HepG2 (cell line): ENCODE data around the gene NLGN2. TPM values are rescaled to one million over a fixed set of nuclear protein-coding genes. Genes with fewer than 3 reads are reported as not detected.

ENCODE experiments used
- ATAC-seq: fragments of 200-7000 bp; cut with Tn5 transposase; 3 replicates; pipeline ENCODE4 v1.9.1; 2020; ENCODE audit warnings: mild to moderate bottlenecking, moderate library complexity
- BruUV-seq: library from RNA; stranded (reverse); fragments of 400-500 nt; replicated peaks from 2 replicates; lab custom pipeline; 2021; lab: Mats Ljungman, UMichigan
- CTCF ChIA-PET: fragments of 300-600 bp; formaldehyde crosslinking; extraction: SDS; loops from one replicate; lab custom pipeline; 2021; ENCODE audit warnings: low total read pairs, inconsistent platforms, low intra/inter-chr PET ratio; lab: Yijun Ruan, JAX
- POLR2A ChIA-PET: fragments of 350-600 bp; sonication (Branson Sonifier 250); formaldehyde crosslinking; loops from one replicate; lab custom pipeline; 2020; ENCODE audit warnings: antibody characterized with exemption, inconsistent platforms; lab: Yijun Ruan, JAX
- DNase-seq: peaks from one replicate; pipeline ENCODE4 v3.0.0-alpha.2; 2015; ENCODE audit warnings: low spot score
- FAIRE-seq: peaks from 3 replicates; lab custom pipeline; 2011; peaks lifted over from hg19 to GRCh38; lab: Jason Lieb, UNC
- H2AFZ ChIP-seq: one replicate; pipeline ENCODE4 v1.6.1; 2011; ENCODE audit warnings: low read length, inconsistent platforms
- H3K27ac ChIP-seq: fragments of 300-600 bp; 3 replicates; pipeline ENCODE4 v1.8.0; 2011; ENCODE audit warnings: mixed run types, mild to moderate bottlenecking, mixed read lengths, low read length, inconsistent platforms; ENCODE audit not compliant: insufficient read depth; ENCODE audit errors: extremely low read length
- H3K27me3 ChIP-seq, 2 experiments: fragments of 200-600 bp in 1 of 2; 2 replicates in 1 of 2; 3 replicates in 1 of 2; pipeline versions ENCODE4 v1.6.0 to v1.8.0; 2011; ENCODE audit warnings: low read length in 2 of 2, mild to moderate bottlenecking in 2 of 2, moderate library complexity in 2 of 2, inconsistent platforms in 1 of 2; ENCODE audit not compliant: insufficient read depth in 2 of 2, control insufficient read depth in 1 of 2
- H3K36me3 ChIP-seq, 2 experiments: fragments of 200-600 bp in 1 of 2; replicated peaks in 1 of 2; 2 replicates in 1 of 2; 3 replicates in 1 of 2; pipeline versions ENCODE4 v1.5.1 to v1.8.0; 2011; ENCODE audit warnings: low read length in 2 of 2, inconsistent platforms in 1 of 2; ENCODE audit not compliant: insufficient read depth in 2 of 2, control insufficient read depth in 1 of 2
- H3K4me1 ChIP-seq: 2 replicates; pipeline ENCODE4 v1.5.1; 2012; ENCODE audit warnings: low read length, inconsistent platforms; ENCODE audit not compliant: insufficient read depth
- H3K4me2 ChIP-seq: 2 replicates; pipeline ENCODE4 v1.6.0; 2011; ENCODE audit warnings: low read depth, low read length, inconsistent platforms
- H3K4me3 ChIP-seq, 3 experiments: fragments of 200-600 bp in 1 of 3; sonication (generic), shearing (Covaris generic) in 1 of 3; replicated peaks in 1 of 3; 2 replicates each; pipeline ENCODE4 v1.5.1; 2011 to 2016; ENCODE audit warnings: low read length in 3 of 3, inconsistent platforms in 2 of 3, low read depth in 2 of 3, mild to moderate bottlenecking in 2 of 3, control low read depth in 1 of 3, mixed read lengths in 1 of 3; ENCODE audit not compliant: insufficient read depth in 1 of 3
- H3K79me2 ChIP-seq: one replicate; pipeline ENCODE4 v1.6.1; 2011; ENCODE audit warnings: low read length, inconsistent platforms; ENCODE audit not compliant: insufficient read depth
- H3K9ac ChIP-seq: 2 replicates; pipeline ENCODE4 v1.6.0; 2011; ENCODE audit warnings: mild to moderate bottlenecking, low read depth, low read length, inconsistent platforms; ENCODE audit not compliant: insufficient read depth
- H3K9me3 ChIP-seq: 2 replicates; pipeline ENCODE4 v1.5.1; 2012; ENCODE audit warnings: mild to moderate bottlenecking, low read length
- H4K20me1 ChIP-seq: 2 replicates; pipeline ENCODE4 v1.6.0; 2011; ENCODE audit warnings: inconsistent platforms, mild to moderate bottlenecking, low read length, moderate library complexity; ENCODE audit not compliant: insufficient read depth
- ATM ChIP-seq: fragments of 450-650 bp; IDR thresholded peaks from 2 replicates; pipeline ENCODE4 v1.7.1; 2017; ENCODE audit warnings: mild to moderate bottlenecking, borderline replicate concordance
- IRF2 ChIP-seq: IDR thresholded peaks from 2 replicates; pipeline ENCODE4 v1.6.1; 2018; ENCODE audit warnings: missing genetic modification reagents, missing compliant biosample characterization
- MEIS1 ChIP-seq: sonication (generic); formaldehyde crosslinking; IDR thresholded peaks from 2 replicates; pipeline ENCODE4 v1.9.0; 2021; ENCODE audit warnings: mild to moderate bottlenecking, missing genetic modification reagents, moderate library complexity, borderline replicate concordance
- NCOA2 ChIP-seq: sonication (generic); formaldehyde crosslinking; IDR thresholded peaks from 2 replicates; pipeline ENCODE4 v1.8.0; 2022; ENCODE audit warnings: inconsistent platforms
- PRDM15 ChIP-seq: sonication (generic); formaldehyde crosslinking; IDR thresholded peaks from 2 replicates; pipeline ENCODE4 v1.4.0; 2020; ENCODE audit warnings: missing genetic modification reagents
- SNAI1 ChIP-seq: sonication (generic); formaldehyde crosslinking; IDR thresholded peaks from 2 replicates; pipeline ENCODE4 v1.5.0; 2020; ENCODE audit warnings: mild to moderate bottlenecking, missing genetic modification reagents, borderline replicate concordance
- ZBTB43 ChIP-seq: sonication (generic); formaldehyde crosslinking; conservative IDR thresholded peaks from 2 replicates; pipeline ENCODE4 v1.4.0; 2020; ENCODE audit warnings: missing genetic modification reagents
- ZNF720 ChIP-seq: sonication (generic); formaldehyde crosslinking; IDR thresholded peaks from 2 replicates; pipeline ENCODE4 v1.4.0; 2020; ENCODE audit warnings: missing genetic modification reagents
- ZNF746 ChIP-seq: sonication (generic); formaldehyde crosslinking; IDR thresholded peaks from 2 replicates; pipeline ENCODE4 v1.8.0; 2022; ENCODE audit warnings: mild to moderate bottlenecking, missing genetic modification reagents
- ZSCAN25 ChIP-seq: sonication (generic); formaldehyde crosslinking; IDR thresholded peaks from 2 replicates; pipeline ENCODE4 v1.8.0; 2022; ENCODE audit warnings: mild to moderate bottlenecking, missing genetic modification reagents
- WGBS: methylation state at CpG from one replicate; pipeline ENCODE4 v1.1.6; 2017; ENCODE audit warnings: low lambda C conversion rate; 5-methylcytosine and 5-hydroxymethylcytosine counted together
- in situ Hi-C: cut with HindIII; loops from 2 replicates; pipeline ENCODE4 v1.10.0; 2017; ENCODE audit warnings: low pct_unique_long_range_greater_than_20kb; ENCODE audit not compliant: extremely low pct_ligation_motif_present
- intact Hi-C: fragments of 100-400 bp; cut with micrococcal nuclease; formaldehyde crosslinking; loops from one replicate; pipeline ENCODE4 v1.10.0; 2022; ENCODE audit not compliant: unreplicated experiment
- polyA plus RNA-seq, 8 experiments: library from polyadenylated mRNA; depleted of rRNA in 3 of 8; stranded (reverse) in 7 of 8; unstranded in 1 of 8; fragments of >200 nt; fragmentation: Illumina TruSeq in 4 of 8; extraction: Trizol in 4 of 8; gene quantifications; 2 replicates each; pipeline versions ENCODE4 v1.2.1 to v1.2.3, GENCODE V29; 2011 to 2016; ENCODE audit warnings: low read depth in 4 of 8, missing spikeins in 1 of 8, mixed read lengths in 1 of 8; ENCODE audit not compliant: insufficient read depth in 1 of 8
- total RNA-seq, 5 experiments: library from RNA; depleted of rRNA; stranded (reverse); fragments of >200 nt; fragmentation: Illumina TruSeq; extraction: Trizol; gene quantifications; 2 replicates each; pipeline ENCODE4 v1.2.3, GENCODE V29; 2016; ENCODE audit warnings: low read depth in 1 of 5

Gene NLGN2
- total and polyA plus RNA-seq, 2 of the 13 experiments (the other 11 are each of a cell fraction or from before 2014, with no cell fraction given) = 1.9 to 11.0 TPM

GRCh38 chr17:7432296-7432695 lies 24.7 kb downstream of the NLGN2 start:
- TF ChIP-seq ZBTB43 (no peak), ZSCAN25 (no peak), PRDM15 (CRISPR knock-in tag) (no peak), MEIS1 (no peak), ZNF746 (CRISPR knock-in tag) (no peak), NCOA2 (no peak), SNAI1 (no peak), ZNF720 (CRISPR knock-in tag) (no peak), IRF2 (CRISPR knock-in tag) (no peak), ATM (no peak)
- Histone ChIP-seq H3K27ac (no peak overlapping the region), H4K20me1 (no peaks in the 10 kb centered on the region), H3K27me3 (peaks cover 2% of the 10 kb centered on the region in 2 experiments; a peak in 3 of 5 replicates), H3K9me3 (no peaks in the 10 kb centered on the region), H3K4me2 (no peak overlapping the region), H2AFZ (no peak overlapping the region), H3K4me1 (peaks cover 19% of the 10 kb centered on the region), H3K9ac (no peak overlapping the region), H3K79me2 (no peaks in the 10 kb centered on the region), H3K4me3 (no peak overlapping the region), H3K36me3 (no peaks in the 10 kb centered on the region)
- FAIRE-seq (no peak), DNase-seq (no peak), ATAC-seq (no peak)
- in situ Hi-C loops (no loop called here), intact Hi-C loops (no loop called here)
- no TSS peak for BruUV-seq
- CTCF ChIA-PET = no interaction called here
- POLR2A ChIA-PET = interaction anchor here (0.8 to 1.1 kb wide), 2 partner anchors 28 kb away, joined by 3 to 4 read pairs; partner anchors contain the start of gene TMEM256
- 20% methylated on average over 3 of the region's 11 CpGs for WGBS
